Measurements from ENCODE around the gene DNER.

GRCh38 chr2:229586012-229586411 lies 128.3 kb downstream of the DNER start:
- TF ChIP-seq RAD21 (conservative IDR thresholded peaks at IDR 0.05 in 1 of 2, IDR thresholded peaks at IDR 0.05 in 1 of 2) (no peak), JUN (IDR thresholded peaks at IDR 0.05) (no peak)
